22Rv1 (cell line): ENCODE measurements around the gene WDR91.

Source experiments
- ZFX ChIP-seq: fragments of 450-650 bp; IDR thresholded peaks from 2 replicates; pipeline ENCODE4 v1.6.1; 2017; ENCODE audit warnings: antibody characterized with exemption, borderline replicate concordance
- TF ChIP-seq, protein P1 (sequence below): fragments of 450-650 bp; IDR thresholded peaks from 2 replicates; pipeline ENCODE4 v1.5.1; 2017; ENCODE audit warnings: mild to moderate bottlenecking

DNA sequence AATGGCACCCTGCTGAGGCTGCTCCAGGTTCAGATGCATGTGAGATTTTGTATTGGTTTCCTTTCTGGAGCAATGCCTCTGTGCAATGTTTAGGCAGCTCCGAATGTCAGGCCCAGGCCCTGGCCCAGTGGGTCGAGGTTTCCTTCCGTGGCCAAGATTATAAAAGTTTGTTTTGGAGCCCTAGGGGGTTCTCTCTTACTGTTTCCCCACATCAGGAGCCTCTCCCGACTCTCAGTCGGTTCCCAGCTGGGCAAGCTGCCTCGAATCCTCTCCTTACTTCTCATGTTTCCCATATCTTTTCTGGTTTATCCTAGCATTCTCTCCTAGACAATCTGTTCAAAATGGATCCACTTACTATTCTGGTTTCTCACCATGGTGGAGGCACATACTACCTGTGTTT lies 52.5 kb downstream of the WDR91 start:
- TF ChIP-seq, protein P1, sequence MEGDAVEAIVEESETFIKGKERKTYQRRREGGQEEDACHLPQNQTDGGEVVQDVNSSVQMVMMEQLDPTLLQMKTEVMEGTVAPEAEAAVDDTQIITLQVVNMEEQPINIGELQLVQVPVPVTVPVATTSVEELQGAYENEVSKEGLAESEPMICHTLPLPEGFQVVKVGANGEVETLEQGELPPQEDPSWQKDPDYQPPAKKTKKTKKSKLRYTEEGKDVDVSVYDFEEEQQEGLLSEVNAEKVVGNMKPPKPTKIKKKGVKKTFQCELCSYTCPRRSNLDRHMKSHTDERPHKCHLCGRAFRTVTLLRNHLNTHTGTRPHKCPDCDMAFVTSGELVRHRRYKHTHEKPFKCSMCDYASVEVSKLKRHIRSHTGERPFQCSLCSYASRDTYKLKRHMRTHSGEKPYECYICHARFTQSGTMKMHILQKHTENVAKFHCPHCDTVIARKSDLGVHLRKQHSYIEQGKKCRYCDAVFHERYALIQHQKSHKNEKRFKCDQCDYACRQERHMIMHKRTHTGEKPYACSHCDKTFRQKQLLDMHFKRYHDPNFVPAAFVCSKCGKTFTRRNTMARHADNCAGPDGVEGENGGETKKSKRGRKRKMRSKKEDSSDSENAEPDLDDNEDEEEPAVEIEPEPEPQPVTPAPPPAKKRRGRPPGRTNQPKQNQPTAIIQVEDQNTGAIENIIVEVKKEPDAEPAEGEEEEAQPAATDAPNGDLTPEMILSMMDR: no peak
- no peak for TF ChIP-seq ZFX
